MM.1S (cell line): Measurements from ENCODE around the gene ANO2.

Experiments used
- DNase-seq: peaks from one replicate; pipeline ENCODE4 v3.0.0-alpha.2; 2015
- H2AFZ ChIP-seq: fragments of 300-600 bp; sonication (generic); 2 replicates; pipeline ENCODE4 v1.6.0; 2016; ENCODE audit warnings: antibody characterized with exemption, low read length
- H3F3A ChIP-seq: fragments of 300-600 bp; sonication (generic); 2 replicates; pipeline ENCODE4 v1.6.1; 2016; ENCODE audit warnings: mild to moderate bottlenecking, antibody characterized with exemption, low read length, moderate library complexity, mixed read lengths; ENCODE audit not compliant: insufficient read depth
- H3K27ac ChIP-seq: fragments of 300-600 bp; sonication (generic); 2 replicates; pipeline ENCODE4 v1.5.1; 2016; ENCODE audit warnings: mild to moderate bottlenecking, low read length
- H3K27me3 ChIP-seq: fragments of 300-600 bp; sonication (generic); replicated peaks from 2 replicates; pipeline ENCODE4 v1.6.0; 2016; ENCODE audit warnings: low read length; ENCODE audit not compliant: insufficient read depth
- H3K36me3 ChIP-seq: fragments of 300-600 bp; sonication (generic); replicated peaks from 2 replicates; pipeline ENCODE4 v1.6.1; 2016; ENCODE audit warnings: mild to moderate bottlenecking, low read length, mixed read lengths; ENCODE audit not compliant: insufficient read depth
- H3K4me1 ChIP-seq: fragments of 300-600 bp; sonication (generic); 2 replicates; pipeline ENCODE4 v1.6.1; 2016; ENCODE audit warnings: low read length, mixed read lengths
- H3K4me2 ChIP-seq: fragments of 300-600 bp; sonication (generic); 2 replicates; pipeline ENCODE4 v1.6.0; 2016; ENCODE audit warnings: low read depth, low read length
- H3K4me3 ChIP-seq: fragments of 300-600 bp; sonication (generic); 2 replicates; pipeline ENCODE4 v1.5.1; 2016; ENCODE audit warnings: low read length, mixed read lengths
- H3K79me2 ChIP-seq: fragments of 300-600 bp; sonication (generic); 2 replicates; pipeline ENCODE4 v1.6.1; 2016; ENCODE audit warnings: mixed run types, low read length, mixed read lengths
- H3K9ac ChIP-seq: fragments of 300-600 bp; sonication (generic); 2 replicates; pipeline ENCODE4 v1.6.1; 2016; ENCODE audit warnings: low read length, mixed read lengths
- H3K9me2 ChIP-seq: fragments of 300-600 bp; sonication (generic); replicated peaks from 2 replicates; pipeline ENCODE4 v1.6.1; 2016; ENCODE audit warnings: mild to moderate bottlenecking, low read length, mixed read lengths; ENCODE audit not compliant: insufficient read depth
- H3K9me3 ChIP-seq: fragments of 300-600 bp; sonication (generic); replicated peaks from 2 replicates; pipeline ENCODE4 v1.6.1; 2016; ENCODE audit warnings: mild to moderate bottlenecking, low read length, mixed read lengths; ENCODE audit not compliant: insufficient read depth
- H4K20me1 ChIP-seq: fragments of 300-600 bp; sonication (generic); 2 replicates; pipeline ENCODE4 v1.6.1; 2016; ENCODE audit warnings: mild to moderate bottlenecking, low read length, moderate library complexity, mixed read lengths; ENCODE audit not compliant: insufficient read depth
- CTCF ChIP-seq: fragments of 300-600 bp; sonication (generic); IDR thresholded peaks from 2 replicates; pipeline ENCODE4 v1.5.1; 2016; ENCODE audit warnings: antibody characterized with exemption, low read length, mixed read lengths
- EZH2 ChIP-seq: fragments of 300-600 bp; sonication (generic); optimal IDR thresholded peaks from 2 replicates; pipeline ENCODE3; 2017; ENCODE audit warnings: low read depth, mild to moderate bottlenecking, antibody characterized with exemption, low read length, mixed read lengths
- EZH2phosphoT487 ChIP-seq: fragments of 300-600 bp; sonication (generic); IDR thresholded peaks from 2 replicates; pipeline ENCODE4 v1.6.1; 2018; ENCODE audit warnings: antibody characterized with exemption, low read length

ANO2 gene

GRCh38 chr12:5971194-5971850, 26.3 kb upstream of the ANO2 start:
- Histone ChIP-seq H4K20me1 (no peaks in the 10 kb centered on the region), H3K27ac (no peak overlapping the region), H3K9ac (no peak overlapping the region), H3K27me3 (no peaks in the 10 kb centered on the region), H3K79me2 (no peaks in the 10 kb centered on the region), H3F3A (no peaks in the 10 kb centered on the region), H3K4me1 (no peaks in the 10 kb centered on the region), H3K4me3 (no peak overlapping the region), H3K4me2 (no peak overlapping the region), H3K9me2 (no peaks in the 10 kb centered on the region), H2AFZ (no peak overlapping the region), H3K9me3 (no peaks in the 10 kb centered on the region), H3K36me3 (no peaks in the 10 kb centered on the region)
- no peak for DNase-seq
- TF ChIP-seq CTCF (no peak), EZH2 (no peak), EZH2phosphoT487 (no peak)

GRCh38 chr12:5969974-5970690, 25.1 kb upstream of the ANO2 start:
- no peaks in the 10 kb centered on the region for H3F3A ChIP-seq
- no peak overlapping the region for H3K4me3 ChIP-seq
- H3K79me2 ChIP-seq: no peaks in the 10 kb centered on the region
- no peak overlapping the region for H3K9ac ChIP-seq
- H3K9me3 ChIP-seq: no peaks in the 10 kb centered on the region
- H3K9me2 ChIP-seq: no peaks in the 10 kb centered on the region
- no peak for TF ChIP-seq EZH2
- TF ChIP-seq CTCF: no peak
- no peak for TF ChIP-seq EZH2phosphoT487
- H3K27me3 ChIP-seq: no peaks in the 10 kb centered on the region
- H3K36me3 ChIP-seq: no peaks in the 10 kb centered on the region
- H4K20me1 ChIP-seq: no peaks in the 10 kb centered on the region
- DNase-seq: no peak
- H3K4me1 ChIP-seq: no peaks in the 10 kb centered on the region
- no peak overlapping the region for H3K27ac ChIP-seq
- no peak overlapping the region for H2AFZ ChIP-seq
- no peak overlapping the region for H3K4me2 ChIP-seq

GRCh38 chr12:5969156-5969973, 24.3 kb upstream of the ANO2 start:
- no peak for DNase-seq
- Histone ChIP-seq H3K27me3 (no peaks in the 10 kb centered on the region), H4K20me1 (no peaks in the 10 kb centered on the region), H3F3A (no peaks in the 10 kb centered on the region), H3K4me1 (no peaks in the 10 kb centered on the region), H3K9ac (no peak overlapping the region), H3K9me3 (no peaks in the 10 kb centered on the region), H2AFZ (no peak overlapping the region), H3K79me2 (no peaks in the 10 kb centered on the region), H3K27ac (no peak overlapping the region), H3K9me2 (no peaks in the 10 kb centered on the region), H3K4me3 (no peak overlapping the region), H3K36me3 (no peaks in the 10 kb centered on the region), H3K4me2 (no peak overlapping the region)
- TF ChIP-seq EZH2 (no peak), EZH2phosphoT487 (no peak), CTCF (no peak)
